OCI-LY7 (cell line): ENCODE data around the gene MNT. TPM values are rescaled to one million over a fixed set of nuclear protein-coding genes. Genes with fewer than 3 reads are reported as not detected.

Experiments used
- BruUV-seq: library from RNA; stranded (reverse); fragments of 400-500 nt; replicated peaks from 2 replicates; lab custom pipeline; 2021; lab: Mats Ljungman, UMichigan
- CTCF ChIA-PET: fragments of 300-600 bp; sonication (Branson Sonifier 250); formaldehyde crosslinking; loops from one replicate; lab custom pipeline; 2022; ENCODE audit warnings: antibody characterized with exemption; ENCODE audit not compliant: unreplicated experiment; lab: Charles Lee
- POLR2A ChIA-PET: fragments of 300-600 bp; sonication (Branson Sonifier 250); formaldehyde crosslinking; loops from one replicate; lab custom pipeline; 2022; ENCODE audit warnings: antibody characterized with exemption; lab: Charles Lee
- DNase-seq: peaks from one replicate; pipeline ENCODE4 v3.0.0-alpha.2; 2015; ENCODE audit warnings: low spot score
- H2AFZ ChIP-seq: fragments of 200-600 bp; sonication (generic), shearing (Covaris generic); 2 replicates; pipeline ENCODE4 v1.6.1; 2014; ENCODE audit warnings: mild to moderate bottlenecking, antibody characterized with exemption, low read length, moderate library complexity
- H3K27ac ChIP-seq: fragments of 200-600 bp; sonication (generic); 2 replicates; pipeline ENCODE4 v1.5.1; 2014; ENCODE audit warnings: mixed run types, low read depth, mild to moderate bottlenecking, moderate library complexity, low read length, inconsistent platforms; ENCODE audit not compliant: poor library complexity, severe bottlenecking
- H3K36me3 ChIP-seq: fragments of 200-600 bp; sonication (generic); 2 replicates; pipeline ENCODE4 v1.6.1; 2014; ENCODE audit warnings: mild to moderate bottlenecking, antibody characterized with exemption, low read length, moderate library complexity, mixed read lengths; ENCODE audit not compliant: insufficient read depth
- H3K4me1 ChIP-seq: fragments of 200-600 bp; sonication (generic); 2 replicates; pipeline ENCODE4 v1.5.1; 2014; ENCODE audit warnings: mild to moderate bottlenecking, low read length; ENCODE audit not compliant: insufficient read depth, poor library complexity, severe bottlenecking
- H3K4me2 ChIP-seq: fragments of 200-600 bp; sonication (generic); 2 replicates; pipeline ENCODE4 v1.6.1; 2014; ENCODE audit warnings: mild to moderate bottlenecking, low read length
- H3K4me3 ChIP-seq: fragments of 200-600 bp; sonication (generic); 2 replicates; pipeline ENCODE4 v1.5.1; 2014; ENCODE audit warnings: mild to moderate bottlenecking, low read depth, low read length; ENCODE audit not compliant: poor library complexity, severe bottlenecking
- H3K79me2 ChIP-seq: fragments of 200-600 bp; sonication (generic); 2 replicates; pipeline ENCODE4 v1.6.1; 2016; ENCODE audit warnings: low read depth, mild to moderate bottlenecking, low read length, moderate library complexity, mixed read lengths; ENCODE audit not compliant: insufficient read depth
- H3K9me2 ChIP-seq: fragments of 200-600 bp; sonication (generic); 2 replicates; pipeline ENCODE4 v1.6.1; 2016; ENCODE audit warnings: mild to moderate bottlenecking, low read length, mixed read lengths; ENCODE audit not compliant: insufficient read depth
- H3K9me3 ChIP-seq: fragments of 200-600 bp; sonication (generic); 2 replicates; pipeline ENCODE4 v1.6.1; 2014; ENCODE audit warnings: mild to moderate bottlenecking, mixed run types, low read length, mixed read lengths
- H4K20me1 ChIP-seq: fragments of 200-600 bp; sonication (generic); 2 replicates; pipeline ENCODE4 v1.6.1; 2014; ENCODE audit warnings: mild to moderate bottlenecking, antibody characterized with exemption, low read length, moderate library complexity, mixed read lengths; ENCODE audit not compliant: insufficient read depth
- EZH2phosphoT487 ChIP-seq: fragments of 200-600 bp; sonication (generic); IDR thresholded peaks from 2 replicates; pipeline ENCODE4 v1.6.1; 2018; ENCODE audit warnings: low read depth, borderline replicate concordance, mild to moderate bottlenecking, mixed run types, antibody characterized with exemption, low read length, moderate library complexity, mixed read lengths
- intact Hi-C: fragments of 100-400 bp; cut with micrococcal nuclease; formaldehyde crosslinking; loops from one replicate; pipeline ENCODE4 v1.10.0; 2022; ENCODE audit not compliant: unreplicated experiment
- total RNA-seq, 2 experiments: library from RNA; depleted of rRNA in 1 of 2; stranded (reverse); fragments of >200 nt in 1 of 2; shearing (Covaris generic) in 1 of 2; gene quantifications; 2 replicates each; pipeline ENCODE4 v1.2.3, GENCODE V29; 2014 to 2022
- TF ChIP-seq, protein P1 (sequence below): fragments of 200-600 bp; sonication (generic); conservative IDR thresholded peaks from 2 replicates; pipeline ENCODE4 v1.5.1; 2014; ENCODE audit warnings: mild to moderate bottlenecking, antibody characterized with exemption, low read length, moderate library complexity, mixed read lengths

Gene MNT
- total RNA-seq, 2 experiments from 2014 or later, result 22.2 to 60.0 TPM

DNA sequence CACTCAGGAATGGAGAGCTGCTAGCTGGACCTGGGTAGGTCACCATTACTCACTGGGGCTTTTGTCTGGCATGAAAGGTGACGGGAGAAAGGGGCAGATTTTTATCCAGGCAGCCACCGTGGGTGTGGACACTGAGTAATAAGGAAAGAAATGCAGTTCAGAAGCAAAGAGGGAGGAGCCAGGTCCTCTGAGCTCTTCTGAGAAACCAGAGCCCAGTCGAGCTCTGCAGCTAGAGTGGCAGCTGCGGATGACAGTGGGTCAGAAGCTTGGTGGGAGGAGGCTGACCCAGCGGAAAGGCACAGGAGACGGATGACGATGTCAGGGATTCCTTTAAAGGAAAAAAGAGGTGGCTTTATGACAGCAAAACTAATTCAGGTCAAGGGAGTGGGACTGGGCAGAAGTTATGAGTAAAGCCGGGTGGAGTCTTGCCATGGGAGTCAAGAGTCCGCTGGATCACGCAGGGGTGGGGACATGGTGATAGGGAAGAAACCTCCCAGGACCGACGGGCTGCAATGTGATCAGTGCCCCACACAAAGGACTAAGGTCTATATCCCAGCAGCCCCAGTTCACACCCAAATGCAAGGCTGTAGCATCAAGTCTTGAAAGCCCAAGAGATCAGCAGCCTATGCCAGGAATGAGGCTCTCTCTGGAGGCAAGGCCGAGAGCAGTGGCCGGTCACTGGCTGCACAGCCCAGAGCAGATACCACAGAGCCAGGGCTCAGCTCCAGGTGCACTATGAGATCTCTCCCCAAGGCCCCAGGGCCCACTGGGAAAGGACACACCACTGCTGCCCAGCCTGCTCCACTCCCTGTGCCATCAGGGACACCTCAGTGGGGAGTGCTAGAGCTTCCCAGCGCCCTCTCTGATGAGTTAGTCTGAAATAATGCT lies 6.3 kb upstream of the MNT start:
- POLR2A ChIA-PET, result no interaction called here
- Histone ChIP-seq H4K20me1 (no peaks in the 10 kb centered on the region), H2AFZ (no peak overlapping the region), H3K4me3 (no peak overlapping the region), H3K9me3 (no peaks in the 10 kb centered on the region), H3K9me2 (no peaks in the 10 kb centered on the region), H3K4me1 (peaks cover 9% of the 10 kb centered on the region), H3K36me3 (peaks cover 9% of the 10 kb centered on the region), H3K4me2 (no peak overlapping the region), H3K79me2 (no peaks in the 10 kb centered on the region), H3K27ac (no peak overlapping the region)
- CTCF ChIA-PET, result no interaction called here
- BruUV-seq, result no TSS peak
- intact Hi-C loops, result no loop called here
- no peak for DNase-seq
- TF ChIP-seq, protein P1, sequence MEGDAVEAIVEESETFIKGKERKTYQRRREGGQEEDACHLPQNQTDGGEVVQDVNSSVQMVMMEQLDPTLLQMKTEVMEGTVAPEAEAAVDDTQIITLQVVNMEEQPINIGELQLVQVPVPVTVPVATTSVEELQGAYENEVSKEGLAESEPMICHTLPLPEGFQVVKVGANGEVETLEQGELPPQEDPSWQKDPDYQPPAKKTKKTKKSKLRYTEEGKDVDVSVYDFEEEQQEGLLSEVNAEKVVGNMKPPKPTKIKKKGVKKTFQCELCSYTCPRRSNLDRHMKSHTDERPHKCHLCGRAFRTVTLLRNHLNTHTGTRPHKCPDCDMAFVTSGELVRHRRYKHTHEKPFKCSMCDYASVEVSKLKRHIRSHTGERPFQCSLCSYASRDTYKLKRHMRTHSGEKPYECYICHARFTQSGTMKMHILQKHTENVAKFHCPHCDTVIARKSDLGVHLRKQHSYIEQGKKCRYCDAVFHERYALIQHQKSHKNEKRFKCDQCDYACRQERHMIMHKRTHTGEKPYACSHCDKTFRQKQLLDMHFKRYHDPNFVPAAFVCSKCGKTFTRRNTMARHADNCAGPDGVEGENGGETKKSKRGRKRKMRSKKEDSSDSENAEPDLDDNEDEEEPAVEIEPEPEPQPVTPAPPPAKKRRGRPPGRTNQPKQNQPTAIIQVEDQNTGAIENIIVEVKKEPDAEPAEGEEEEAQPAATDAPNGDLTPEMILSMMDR, result no peak
- TF ChIP-seq EZH2phosphoT487, result no peak

DNA sequence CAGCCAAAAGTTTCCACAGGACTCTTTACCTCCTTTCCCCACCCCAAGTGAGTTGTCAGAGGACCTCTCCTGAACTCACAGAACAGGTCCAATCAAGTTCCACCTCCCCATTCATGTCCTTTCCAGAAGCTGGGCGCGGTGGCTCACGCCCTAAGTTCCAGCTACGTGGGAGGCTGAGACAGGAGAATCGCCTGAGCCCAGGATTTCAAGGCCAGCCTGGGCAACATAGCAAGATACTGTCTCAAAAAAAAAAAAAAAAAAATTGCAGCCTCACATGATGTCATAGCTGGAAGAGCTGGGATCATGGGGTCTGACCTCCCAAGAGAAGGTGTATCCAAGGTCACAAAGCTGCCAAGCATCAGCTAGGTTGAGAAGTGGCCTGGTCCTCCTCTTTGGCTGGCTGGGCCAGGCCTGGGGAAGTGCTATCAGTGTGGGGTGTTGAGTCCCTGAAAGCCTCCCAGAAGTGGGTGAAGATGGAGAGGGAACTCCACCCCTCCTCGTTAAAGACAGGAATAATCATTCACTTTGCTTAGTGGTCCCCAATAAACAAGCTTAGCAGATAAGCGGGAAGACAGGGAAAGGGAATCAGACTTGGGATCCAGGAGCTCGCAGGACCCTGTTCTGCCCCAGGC lies 5.5 kb upstream of the MNT start:
- no TSS peak for BruUV-seq
- H3K4me2 ChIP-seq, result no peak overlapping the region
- TF ChIP-seq EZH2phosphoT487, result no peak
- TF ChIP-seq, protein P1, result no peak
- no peaks in the 10 kb centered on the region for H3K9me3 ChIP-seq
- H3K9me2 ChIP-seq, result no peaks in the 10 kb centered on the region
- H3K79me2 ChIP-seq, result no peaks in the 10 kb centered on the region
- H2AFZ ChIP-seq, result no peak overlapping the region
- CTCF ChIA-PET, result no interaction called here
- POLR2A ChIA-PET, result no interaction called here
- intact Hi-C loops, result no loop called here
- H4K20me1 ChIP-seq, result no peaks in the 10 kb centered on the region
- peaks cover 9% of the 10 kb centered on the region for H3K4me1 ChIP-seq
- H3K36me3 ChIP-seq, result peaks cover 9% of the 10 kb centered on the region
- DNase-seq, result no peak
- no peak overlapping the region for H3K27ac ChIP-seq
- no peak overlapping the region for H3K4me3 ChIP-seq
